ENCODE data around the gene JAKMIP1.

The JAKMIP1 gene

DNA sequence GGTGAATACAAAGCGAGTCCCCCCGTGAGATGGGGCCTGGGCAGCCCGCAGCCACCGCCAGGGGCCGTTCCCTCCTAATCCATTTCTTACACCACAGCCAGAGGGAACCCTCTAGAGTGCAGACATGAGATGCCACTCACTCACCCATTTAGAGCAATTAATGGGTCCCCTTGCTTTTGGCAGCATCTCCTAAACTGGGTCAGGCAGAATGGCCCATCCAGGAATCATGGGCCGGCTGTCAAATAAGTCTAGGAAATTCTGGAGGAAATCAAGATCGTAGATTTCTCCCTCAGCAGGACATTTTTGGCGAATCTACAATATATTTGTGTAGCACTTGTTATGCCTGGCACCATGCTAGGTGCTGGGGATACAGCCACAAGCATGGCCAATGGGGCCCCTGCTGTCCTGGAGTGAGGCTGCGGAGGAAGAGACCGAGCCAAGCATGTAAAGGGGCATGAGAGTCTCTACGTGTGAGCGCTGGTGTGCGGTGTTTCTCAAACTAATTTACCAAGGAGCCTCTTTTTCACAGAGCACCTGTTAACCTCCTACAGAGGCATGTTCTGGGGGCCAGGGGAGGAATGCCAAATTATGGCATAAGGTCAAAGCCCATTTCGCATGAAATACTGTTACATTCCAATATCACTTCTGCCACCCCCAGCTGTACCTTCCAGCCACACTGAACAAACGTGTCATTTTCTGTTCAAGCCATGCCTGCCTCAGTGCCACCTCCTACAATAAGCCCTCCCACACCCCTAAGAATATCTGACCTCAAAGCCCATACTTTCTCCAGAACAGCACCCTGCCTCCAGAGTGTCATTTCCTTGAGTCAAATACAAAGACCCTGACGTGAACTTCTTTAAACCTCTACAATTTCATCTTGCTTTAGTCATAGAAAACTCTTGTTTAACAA is 28.1 kb upstream of the JAKMIP1 start:
- POLR2A ChIA-PET, result no interaction called here
- TF ChIP-seq SP1 (IDR thresholded peaks at IDR 0.05) (no peak), FOXA1 (IDR thresholded peaks at IDR 0.05) (no peak), ZNF384 (IDR thresholded peaks at IDR 0.05) (no peak), LEF1 (IDR thresholded peaks at IDR 0.05; ENCODE audit: borderline replicate concordance) (no peak), BHLHE40 (IDR thresholded peaks at IDR 0.05; ENCODE audit: borderline replicate concordance) (no peak), SUZ12 (IDR thresholded peaks at IDR 0.05) (no peak), FOXM1 (IDR thresholded peaks at IDR 0.05; ENCODE audit: borderline replicate concordance) (no peak), ELF4 (IDR thresholded peaks at IDR 0.05) (no peak)
- no peak for DNase-seq (ENCODE audit: extremely low spot score)
- CTCF ChIA-PET, result no interaction called here

DNA sequence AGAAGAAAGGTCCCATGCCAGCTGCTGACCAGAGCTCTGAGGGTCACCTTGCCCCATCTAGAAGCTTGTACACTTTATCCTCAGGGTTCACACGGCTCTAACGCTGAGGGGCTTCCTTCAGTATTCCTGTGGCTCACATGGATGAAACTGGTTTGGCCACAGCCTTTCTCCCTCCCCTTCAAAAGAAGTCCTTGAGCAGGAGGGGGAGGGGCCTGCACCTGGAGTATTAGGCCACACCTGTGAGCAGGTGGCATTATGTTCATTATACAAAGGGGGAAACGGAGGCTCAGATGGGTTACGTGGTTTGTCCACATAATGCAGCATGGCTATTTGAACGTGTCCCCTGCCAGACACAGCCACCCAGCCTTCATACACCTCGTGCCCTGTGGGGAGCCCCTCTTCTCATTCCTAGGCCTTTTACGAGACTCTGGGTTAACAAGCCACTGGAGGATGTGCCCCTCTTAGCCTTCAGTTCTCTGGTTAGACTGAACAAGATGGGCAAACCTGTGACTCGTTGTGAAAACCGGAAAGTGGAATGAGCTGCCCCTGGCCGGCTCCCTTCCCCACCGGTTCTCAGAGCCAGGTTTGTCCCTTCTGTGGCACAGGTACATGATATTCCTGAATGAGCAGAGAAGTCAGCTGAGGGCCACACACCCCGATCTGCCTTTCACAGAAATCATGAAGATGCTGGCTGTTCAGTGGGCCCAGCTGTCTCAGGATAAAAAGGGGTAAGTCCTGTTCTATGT is 27.2 kb upstream of the JAKMIP1 start:
- DNase-seq (ENCODE audit: extremely low spot score), result no peak
- CTCF ChIA-PET, result no interaction called here
- POLR2A ChIA-PET, result no interaction called here
- TF ChIP-seq SUZ12 (IDR thresholded peaks at IDR 0.05) (no peak), HDGF (IDR thresholded peaks at IDR 0.05; ENCODE audit: borderline replicate concordance) (no peak), FOXM1 (IDR thresholded peaks at IDR 0.05; ENCODE audit: borderline replicate concordance) (no peak), FOXK2 (IDR thresholded peaks at IDR 0.05) (no peak), ZNF384 (IDR thresholded peaks at IDR 0.05) (no peak), FOXA1 (IDR thresholded peaks at IDR 0.05) (no peak), NFRKB (IDR thresholded peaks at IDR 0.05) (no peak), ELF4 (IDR thresholded peaks at IDR 0.05) (no peak), LEF1 (IDR thresholded peaks at IDR 0.05; ENCODE audit: borderline replicate concordance) (no peak), ARNT (IDR thresholded peaks at IDR 0.05) (no peak), TARDBP (IDR thresholded peaks at IDR 0.05) (no peak), L3MBTL2 (conservative IDR thresholded peaks at IDR 0.05) (no peak), BHLHE40 (IDR thresholded peaks at IDR 0.05; ENCODE audit: borderline replicate concordance) (no peak), CTBP1 (IDR thresholded peaks at IDR 0.05; ENCODE audit: borderline replicate concordance) (no peak), SP1 (IDR thresholded peaks at IDR 0.05) (no peak)
- TF ChIP-seq, protein P1, sequence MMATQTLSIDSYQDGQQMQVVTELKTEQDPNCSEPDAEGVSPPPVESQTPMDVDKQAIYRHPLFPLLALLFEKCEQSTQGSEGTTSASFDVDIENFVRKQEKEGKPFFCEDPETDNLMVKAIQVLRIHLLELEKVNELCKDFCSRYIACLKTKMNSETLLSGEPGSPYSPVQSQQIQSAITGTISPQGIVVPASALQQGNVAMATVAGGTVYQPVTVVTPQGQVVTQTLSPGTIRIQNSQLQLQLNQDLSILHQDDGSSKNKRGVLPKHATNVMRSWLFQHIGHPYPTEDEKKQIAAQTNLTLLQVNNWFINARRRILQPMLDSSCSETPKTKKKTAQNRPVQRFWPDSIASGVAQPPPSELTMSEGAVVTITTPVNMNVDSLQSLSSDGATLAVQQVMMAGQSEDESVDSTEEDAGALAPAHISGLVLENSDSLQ (IDR thresholded peaks at IDR 0.05), result no peak

GRCh38 chr4:6226506-6226905 is 26.2 kb upstream of the JAKMIP1 start:
- no peak for DNase-seq (ENCODE audit: extremely low spot score)
- ChIA-PET POLR2A (no interaction called here), CTCF (no interaction called here)
- TF ChIP-seq FOXM1 (IDR thresholded peaks at IDR 0.05; ENCODE audit: borderline replicate concordance), result no peak
- TF ChIP-seq HDGF (IDR thresholded peaks at IDR 0.05; ENCODE audit: borderline replicate concordance), result no peak
- TF ChIP-seq SUZ12 (IDR thresholded peaks at IDR 0.05), result no peak
- no peak for TF ChIP-seq NFRKB (IDR thresholded peaks at IDR 0.05)
- no peak for TF ChIP-seq LEF1 (IDR thresholded peaks at IDR 0.05; ENCODE audit: borderline replicate concordance)
- no peak for TF ChIP-seq L3MBTL2 (conservative IDR thresholded peaks at IDR 0.05)
- no peak for TF ChIP-seq BHLHE40 (IDR thresholded peaks at IDR 0.05; ENCODE audit: borderline replicate concordance)
- no peak for TF ChIP-seq ELF4 (IDR thresholded peaks at IDR 0.05)
- TF ChIP-seq SP1 (IDR thresholded peaks at IDR 0.05), result no peak

GRCh38 chr4:6225469-6225868 is 25.1 kb upstream of the JAKMIP1 start:
- TF ChIP-seq ZNF384 (IDR thresholded peaks at IDR 0.05) (no peak), L3MBTL2 (conservative IDR thresholded peaks at IDR 0.05) (no peak), ARNT (IDR thresholded peaks at IDR 0.05) (no peak), BHLHE40 (IDR thresholded peaks at IDR 0.05; ENCODE audit: borderline replicate concordance) (no peak), NFRKB (IDR thresholded peaks at IDR 0.05) (no peak), SP1 (IDR thresholded peaks at IDR 0.05) (no peak), FOXK2 (IDR thresholded peaks at IDR 0.05) (no peak), FOXM1 (IDR thresholded peaks at IDR 0.05; ENCODE audit: borderline replicate concordance) (no peak), CTBP1 (IDR thresholded peaks at IDR 0.05; ENCODE audit: borderline replicate concordance) (no peak), SUZ12 (IDR thresholded peaks at IDR 0.05) (no peak), LEF1 (IDR thresholded peaks at IDR 0.05; ENCODE audit: borderline replicate concordance) (no peak), ELF4 (IDR thresholded peaks at IDR 0.05) (no peak), TARDBP (IDR thresholded peaks at IDR 0.05) (no peak), HDGF (IDR thresholded peaks at IDR 0.05; ENCODE audit: borderline replicate concordance) (no peak), FOXA1 (IDR thresholded peaks at IDR 0.05) (no peak)
- TF ChIP-seq, protein P1 (IDR thresholded peaks at IDR 0.05), result no peak
- DNase-seq (ENCODE audit: extremely low spot score), result peak; percentile 48
- ChIA-PET POLR2A (no interaction called here), CTCF (interaction anchor here (0.6 kb wide), 1 partner anchor 14 kb away, joined by 3 read pairs; no protein-coding TSS in a partner anchor)

DNA sequence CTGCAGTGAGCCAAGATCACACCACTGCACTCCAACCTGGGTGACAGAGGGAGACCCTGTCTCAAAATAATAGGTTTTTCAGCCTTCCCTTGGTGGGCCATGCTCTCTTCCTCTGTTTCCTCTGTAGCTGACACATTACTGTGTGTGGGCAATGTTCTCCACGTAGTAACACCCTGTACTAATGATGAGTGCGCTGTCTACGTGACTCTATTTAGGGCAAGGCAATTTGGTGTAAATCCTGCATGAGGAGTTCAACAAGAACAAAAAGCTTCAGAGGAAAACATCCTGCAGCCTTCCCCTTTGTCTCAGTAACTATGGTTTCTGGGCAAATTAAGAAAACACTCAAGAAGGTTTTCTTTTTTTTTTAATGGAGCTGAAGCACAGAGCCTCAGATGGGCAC is 24.4 kb upstream of the JAKMIP1 start:
- no peak for DNase-seq (ENCODE audit: extremely low spot score)
- ChIA-PET CTCF (interaction anchor here (0.6 kb wide), 1 partner anchor 13 kb away, joined by 3 read pairs; no protein-coding TSS in a partner anchor), POLR2A (no interaction called here)
- TF ChIP-seq FOXA1 (IDR thresholded peaks at IDR 0.05) (no peak), FOXK2 (IDR thresholded peaks at IDR 0.05) (no peak), TARDBP (IDR thresholded peaks at IDR 0.05) (no peak), FOXM1 (IDR thresholded peaks at IDR 0.05; ENCODE audit: borderline replicate concordance) (no peak), ZNF384 (IDR thresholded peaks at IDR 0.05) (no peak), SUZ12 (IDR thresholded peaks at IDR 0.05) (no peak), HDGF (IDR thresholded peaks at IDR 0.05; ENCODE audit: borderline replicate concordance) (no peak), L3MBTL2 (conservative IDR thresholded peaks at IDR 0.05) (no peak), NFRKB (IDR thresholded peaks at IDR 0.05) (no peak), CTBP1 (IDR thresholded peaks at IDR 0.05; ENCODE audit: borderline replicate concordance) (no peak), BHLHE40 (IDR thresholded peaks at IDR 0.05; ENCODE audit: borderline replicate concordance) (no peak), LEF1 (IDR thresholded peaks at IDR 0.05; ENCODE audit: borderline replicate concordance) (no peak), ARNT (IDR thresholded peaks at IDR 0.05) (no peak), SP1 (IDR thresholded peaks at IDR 0.05) (no peak)
- TF ChIP-seq, protein P1 (IDR thresholded peaks at IDR 0.05), result no peak
